GM13977 (cell line): Measurements from ENCODE around the gene RASSF3.

Experiments used
- DNase-seq: peaks from one replicate; pipeline ENCODE4 v3.0.0; 2012; ENCODE audit warnings: low spot score
- in situ Hi-C: fragments of 300-500 bp; cut with MboI; formaldehyde crosslinking; loops from one replicate; pipeline ENCODE4 v1.12.0; 2022; ENCODE audit warnings: low sequenced_read_pairs, low pct_unique_long_range_greater_than_20kb, mixed read lengths, inconsistent platforms; ENCODE audit not compliant: unreplicated experiment
- TF ChIP-seq, protein P1 (sequence below): IDR thresholded peaks from 2 replicates; pipeline ENCODE4 v1.5.1; 2012; ENCODE audit warnings: mild to moderate bottlenecking, control low read depth; ENCODE audit not compliant: insufficient read depth; ENCODE audit errors: extremely low read depth, missing control alignments

The RASSF3 gene

GRCh38 chr12:64706857-64707256 lies 96.6 kb downstream of the RASSF3 start:
- TF ChIP-seq, protein P1, sequence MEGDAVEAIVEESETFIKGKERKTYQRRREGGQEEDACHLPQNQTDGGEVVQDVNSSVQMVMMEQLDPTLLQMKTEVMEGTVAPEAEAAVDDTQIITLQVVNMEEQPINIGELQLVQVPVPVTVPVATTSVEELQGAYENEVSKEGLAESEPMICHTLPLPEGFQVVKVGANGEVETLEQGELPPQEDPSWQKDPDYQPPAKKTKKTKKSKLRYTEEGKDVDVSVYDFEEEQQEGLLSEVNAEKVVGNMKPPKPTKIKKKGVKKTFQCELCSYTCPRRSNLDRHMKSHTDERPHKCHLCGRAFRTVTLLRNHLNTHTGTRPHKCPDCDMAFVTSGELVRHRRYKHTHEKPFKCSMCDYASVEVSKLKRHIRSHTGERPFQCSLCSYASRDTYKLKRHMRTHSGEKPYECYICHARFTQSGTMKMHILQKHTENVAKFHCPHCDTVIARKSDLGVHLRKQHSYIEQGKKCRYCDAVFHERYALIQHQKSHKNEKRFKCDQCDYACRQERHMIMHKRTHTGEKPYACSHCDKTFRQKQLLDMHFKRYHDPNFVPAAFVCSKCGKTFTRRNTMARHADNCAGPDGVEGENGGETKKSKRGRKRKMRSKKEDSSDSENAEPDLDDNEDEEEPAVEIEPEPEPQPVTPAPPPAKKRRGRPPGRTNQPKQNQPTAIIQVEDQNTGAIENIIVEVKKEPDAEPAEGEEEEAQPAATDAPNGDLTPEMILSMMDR: no peak
- in situ Hi-C loops: no loop called here
- DNase-seq: no peak

DNA sequence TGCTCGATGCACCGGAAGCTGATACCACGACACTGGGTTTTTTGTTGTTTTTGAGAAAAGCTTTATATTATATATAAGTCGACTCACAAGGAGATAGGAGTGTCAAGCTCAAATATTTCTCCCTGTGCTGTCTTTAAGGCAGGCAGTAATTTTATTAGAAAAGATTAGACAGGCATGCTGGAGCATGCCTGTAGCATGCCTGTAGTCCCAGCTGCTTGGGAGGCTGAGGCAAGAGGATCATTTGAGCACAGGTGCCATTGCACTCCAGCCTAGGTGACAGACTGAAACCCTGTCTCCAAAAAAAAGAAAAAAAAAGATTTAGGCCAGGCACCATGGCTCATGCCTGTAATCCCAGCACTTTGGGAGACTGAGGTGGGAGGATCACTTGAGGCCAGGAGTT lies 97.1 kb downstream of the RASSF3 start:
- DNase-seq: no peak
- TF ChIP-seq, protein P1: no peak
- in situ Hi-C loops: no loop called here

DNA sequence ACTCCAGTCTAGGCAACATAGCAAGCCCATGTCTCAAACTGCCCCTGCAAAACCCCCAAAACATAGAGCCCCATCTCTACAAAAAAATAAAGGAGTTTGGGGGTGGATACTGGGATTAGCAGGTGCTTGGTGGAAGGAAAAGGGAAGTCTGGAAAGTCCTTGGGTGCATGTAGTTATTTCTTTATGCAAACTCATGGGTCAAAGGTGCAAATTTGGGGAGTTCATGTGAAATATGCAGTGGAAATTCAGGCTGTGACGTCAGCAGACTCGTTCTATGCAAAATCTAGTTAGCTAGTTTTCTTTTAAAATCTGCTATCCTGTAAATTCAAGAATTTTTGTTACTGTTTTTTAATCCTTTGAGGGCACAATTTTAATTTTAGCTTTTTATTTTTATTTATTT lies 97.6 kb downstream of the RASSF3 start:
- TF ChIP-seq, protein P1: no peak
- no peak for DNase-seq
- in situ Hi-C loops: no loop called here

GRCh38 chr12:64709429-64709828 lies 99.1 kb downstream of the RASSF3 start:
- TF ChIP-seq, protein P1: no peak
- in situ Hi-C loops: no loop called here
- DNase-seq: no peak

DNA sequence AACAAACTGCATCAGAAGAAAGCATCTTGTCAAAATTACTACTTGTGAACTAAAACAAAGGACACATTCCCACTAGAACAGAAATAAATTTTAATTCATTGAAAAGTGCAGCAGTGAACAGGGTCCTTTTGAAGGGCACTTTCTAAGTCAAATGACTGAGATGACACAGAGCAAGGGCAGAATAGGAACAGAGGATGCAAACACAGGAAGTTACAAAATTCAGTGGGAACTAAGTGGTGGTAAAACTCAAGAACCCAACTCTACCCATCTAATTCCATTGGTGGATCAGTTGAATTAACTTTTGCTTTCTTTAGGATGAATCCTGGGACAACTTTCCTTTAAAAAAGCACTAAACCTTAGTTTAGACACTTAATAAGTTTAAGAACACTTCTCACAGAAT lies 103.1 kb downstream of the RASSF3 start:
- no peak for DNase-seq
- in situ Hi-C loops: no loop called here
- TF ChIP-seq, protein P1: no peak

DNA sequence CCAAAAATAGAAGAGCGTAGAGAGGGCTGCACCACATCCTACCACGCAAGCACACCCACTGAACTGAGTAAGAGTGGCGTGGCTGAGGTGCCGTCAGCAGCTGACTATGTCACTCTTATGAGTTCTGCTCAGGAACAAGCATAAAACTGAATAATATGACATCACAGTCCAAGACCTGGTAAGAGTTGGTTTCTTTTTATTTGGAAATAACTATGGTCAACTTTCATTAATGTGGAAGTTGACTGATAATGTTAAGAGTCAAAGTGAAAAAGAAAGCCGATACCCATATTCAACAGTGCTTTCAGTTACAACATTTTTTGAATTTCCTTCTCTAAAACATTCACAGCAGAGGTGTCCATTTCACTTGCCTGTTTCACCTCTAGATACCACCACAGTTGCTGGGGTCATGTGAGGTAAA lies 104.3 kb downstream of the RASSF3 start:
- in situ Hi-C loops: no loop called here

More for the DNA sequence above, 104.3 kb downstream of the RASSF3 start:
- TF ChIP-seq, protein P1: no peak
- peak; percentile 30 for DNase-seq
